ENCODE data around the gene ZNF521.

DNA sequence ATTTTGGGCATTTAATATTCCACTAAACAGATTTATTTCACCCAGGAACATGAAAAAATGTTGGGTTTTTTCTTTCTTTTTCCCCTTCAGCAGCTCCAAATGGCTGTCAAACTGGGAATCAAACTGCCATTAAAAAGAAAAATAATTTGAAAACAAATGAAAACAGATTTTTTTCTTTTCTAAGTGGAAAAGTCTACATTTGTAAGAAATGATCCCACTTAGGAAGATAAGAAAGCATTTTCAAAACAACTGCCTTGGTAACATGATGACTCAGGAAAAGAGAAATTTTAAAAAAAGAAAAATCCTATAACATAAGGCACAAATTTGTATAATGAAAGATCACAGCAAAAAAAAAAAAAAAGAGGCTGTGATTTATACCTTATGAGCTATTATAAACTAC, 20.0 kb downstream of the ZNF521 start:
- TF ChIP-seq ZNF274 (IDR thresholded peaks at IDR 0.05; ENCODE audit: low read depth, low read length) = no peak
- no peak for TF ChIP-seq YY1 (IDR thresholded peaks at IDR 0.05; ENCODE audit: insufficient read depth, insufficient read length)
- no peak for TF ChIP-seq SUZ12 (IDR thresholded peaks at IDR 0.05; ENCODE audit: extremely low read depth, insufficient read depth, insufficient read length)
